ENCODE results near the gene CLEC16A.

CLEC16A gene

DNA sequence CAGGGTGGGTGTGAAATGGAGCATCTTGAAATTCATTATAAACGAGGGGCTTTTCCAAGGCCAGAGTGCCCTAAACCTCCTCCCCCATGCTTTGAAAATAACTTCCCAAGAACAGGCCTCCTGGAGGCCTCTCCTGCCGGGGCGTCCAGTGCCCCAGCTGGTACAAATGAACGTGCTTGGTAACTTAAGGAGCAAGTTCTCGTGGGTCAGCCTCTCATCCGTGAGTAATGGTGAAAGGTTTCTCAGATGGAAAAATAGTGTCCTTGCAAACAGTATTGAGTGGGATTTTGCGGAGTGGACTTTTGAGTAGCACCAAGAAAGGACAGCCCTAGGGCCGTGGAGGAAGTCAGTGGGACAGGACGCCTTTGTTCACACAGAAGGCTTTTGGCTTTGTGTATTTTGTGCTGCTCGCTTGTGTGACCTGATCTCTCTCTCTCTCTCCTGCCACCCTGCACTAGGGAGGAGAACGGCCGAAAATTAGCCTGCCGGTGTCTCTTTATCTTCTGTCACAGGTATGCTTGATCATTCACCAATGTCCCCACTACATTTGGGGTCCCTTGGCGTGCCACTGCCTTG lies 34.6 kb downstream of the CLEC16A start:
- H3K4me3 Mint-ChIP-seq, result no peak overlapping the region
- H3K27ac Mint-ChIP-seq, result peak overlapping the region; percentile 67
- no peaks in the 10 kb centered on the region for H3K27me3 Mint-ChIP-seq

DNA sequence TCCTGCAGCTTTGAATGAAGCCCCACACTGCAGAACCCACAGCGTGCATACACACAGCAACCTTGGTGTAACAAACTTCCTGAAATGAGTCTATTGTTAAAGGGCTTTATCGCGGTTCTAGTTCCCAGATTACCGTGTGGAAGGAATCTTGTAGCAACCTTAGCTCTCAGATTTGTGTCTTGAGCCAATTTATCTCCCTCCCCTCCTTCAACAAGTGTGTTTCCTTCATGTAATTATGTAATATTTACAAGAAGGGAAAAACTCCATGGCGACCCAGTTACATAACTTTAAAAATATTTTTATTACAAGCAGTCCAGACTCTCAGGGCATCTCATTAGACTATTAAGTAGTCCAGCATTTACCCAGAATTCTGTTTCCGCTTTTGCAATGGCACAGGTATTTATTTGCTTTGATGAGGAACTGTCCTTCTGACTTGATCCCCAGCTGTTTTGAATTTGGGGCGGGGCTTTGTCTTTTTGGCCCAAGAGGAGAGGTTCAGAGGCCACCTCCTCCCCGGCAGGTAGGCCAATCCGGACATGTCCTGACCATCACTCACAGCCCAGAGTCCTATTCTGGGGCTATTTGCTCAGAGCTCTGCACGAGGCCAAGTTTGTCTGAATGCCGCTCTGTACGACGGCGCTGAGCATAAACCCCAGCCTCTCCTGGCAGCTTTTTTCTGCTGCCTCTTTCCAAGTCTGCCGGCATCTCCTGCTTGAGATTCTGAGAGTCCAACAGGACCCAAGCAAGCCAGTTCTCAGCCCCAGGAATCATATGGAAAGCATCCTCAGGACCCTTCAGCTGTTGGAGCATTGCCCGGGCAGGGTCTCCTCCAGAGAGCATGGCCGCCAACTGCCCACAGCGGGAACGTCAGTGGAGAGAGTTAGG lies 35.6 kb downstream of the CLEC16A start:
- H3K9me3 Mint-ChIP-seq, result no peaks in the 10 kb centered on the region
- H3K4me1 Mint-ChIP-seq (ENCODE audit: low read depth), result peaks cover 40% of the 10 kb centered on the region
- peak overlapping the region; percentile 36 for H3K4me3 Mint-ChIP-seq
- peaks cover 91% of the 10 kb centered on the region for H3K36me3 Mint-ChIP-seq (ENCODE audit: low read depth)
- DNase-seq, result no peak
- peak overlapping the region; percentile 18 for H3K27ac Mint-ChIP-seq
- H3K27me3 Mint-ChIP-seq, result no peaks in the 10 kb centered on the region

More for the DNA sequence above, 34.6 kb downstream of the CLEC16A start:
- H3K9me3 Mint-ChIP-seq, result no peaks in the 10 kb centered on the region
- DNase-seq, result no peak
- H3K4me1 Mint-ChIP-seq (ENCODE audit: low read depth), result peaks cover 32% of the 10 kb centered on the region
- peaks cover 92% of the 10 kb centered on the region for H3K36me3 Mint-ChIP-seq (ENCODE audit: low read depth)

DNA sequence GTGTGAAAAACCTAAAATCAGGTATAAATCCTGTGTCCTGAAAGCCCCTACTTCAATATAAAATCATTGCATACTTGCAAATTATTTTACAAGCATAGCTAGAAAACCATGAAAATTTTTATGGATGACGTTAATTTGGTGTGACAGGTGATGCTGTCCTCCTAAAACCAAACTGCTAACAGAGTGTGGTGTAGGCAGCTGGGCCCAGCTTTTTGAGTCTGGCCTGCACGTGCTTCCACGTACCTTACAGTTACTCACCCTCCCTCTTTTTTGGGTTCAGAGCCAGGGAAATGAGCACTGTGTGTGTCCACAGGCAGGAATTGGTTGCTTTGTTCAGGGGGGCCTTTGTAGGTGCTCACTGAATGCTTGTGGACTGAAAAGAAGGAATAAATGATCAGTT lies 36.4 kb downstream of the CLEC16A start:
- peaks cover 89% of the 10 kb centered on the region for H3K36me3 Mint-ChIP-seq (ENCODE audit: low read depth)
- H3K9me3 Mint-ChIP-seq, result no peaks in the 10 kb centered on the region
- H3K27ac Mint-ChIP-seq, result no peak overlapping the region
- no peaks in the 10 kb centered on the region for H3K27me3 Mint-ChIP-seq
- H3K4me3 Mint-ChIP-seq, result peak overlapping the region; percentile 36
- no peak for DNase-seq
- peaks cover 44% of the 10 kb centered on the region for H3K4me1 Mint-ChIP-seq (ENCODE audit: low read depth)

DNA sequence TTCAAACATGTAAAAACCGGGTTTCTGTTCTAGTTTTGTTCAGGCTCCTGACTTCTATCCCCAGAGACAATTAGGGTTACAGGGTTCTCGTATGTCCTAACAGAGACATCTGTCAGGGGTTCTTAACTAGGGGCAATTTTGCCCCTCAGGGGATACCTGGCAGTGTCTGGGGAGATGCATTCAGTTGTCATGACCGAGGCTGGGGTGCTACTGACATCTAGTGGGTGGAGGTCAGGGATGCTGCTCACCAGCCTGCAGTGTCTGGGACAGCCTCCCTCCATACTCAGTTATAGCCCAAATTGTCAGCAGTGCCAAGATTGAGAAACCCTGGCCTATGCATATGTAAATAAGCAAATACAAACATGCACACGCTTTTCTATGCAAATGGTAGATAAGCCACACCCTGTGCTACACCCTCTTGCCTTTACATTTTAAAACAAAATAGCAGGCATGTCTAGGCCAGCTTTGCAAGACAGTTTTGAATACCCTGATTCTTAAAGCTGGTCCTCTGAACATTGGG lies 37.4 kb downstream of the CLEC16A start:
- Mint-ChIP-seq H3K36me3 (ENCODE audit: low read depth) (peaks cover 89% of the 10 kb centered on the region), H3K4me1 (ENCODE audit: low read depth) (peaks cover 51% of the 10 kb centered on the region)

DNA sequence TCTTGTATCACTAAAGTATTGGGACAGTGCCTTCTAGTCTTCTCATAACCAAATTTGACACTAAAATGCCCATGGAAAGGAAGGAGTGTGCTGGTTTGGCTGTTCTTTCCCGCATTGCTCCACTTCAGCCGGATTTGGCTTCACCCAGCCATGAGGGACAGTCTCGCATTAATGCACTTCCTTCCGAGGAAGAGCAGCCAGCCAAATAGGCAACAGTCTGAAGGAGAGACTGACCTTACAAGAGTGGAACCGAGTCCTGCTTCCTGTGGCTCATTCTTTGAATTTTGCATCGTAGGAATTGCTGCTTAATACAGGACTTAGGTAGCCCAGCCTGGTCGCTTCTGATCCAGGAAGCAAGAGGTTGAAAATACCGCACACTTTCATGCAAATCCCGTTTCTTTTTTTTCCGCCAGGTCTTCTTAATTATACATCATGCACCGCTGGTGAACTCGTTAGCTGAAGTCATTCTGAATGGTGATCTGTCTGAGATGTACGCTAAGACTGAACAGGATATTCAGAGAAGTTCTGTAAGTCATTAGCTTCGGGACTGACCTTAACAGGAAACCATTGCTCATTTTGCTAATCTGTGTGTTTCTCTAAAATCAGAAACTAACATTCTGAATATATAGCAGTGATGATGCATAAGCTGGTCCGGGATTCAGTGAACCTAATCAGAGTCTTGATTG lies 38.2 kb downstream of the CLEC16A start:
- Mint-ChIP-seq H3K27me3 (no peaks in the 10 kb centered on the region), H3K4me1 (ENCODE audit: low read depth) (peaks cover 57% of the 10 kb centered on the region), H3K9me3 (no peaks in the 10 kb centered on the region), H3K36me3 (ENCODE audit: low read depth) (peaks cover 85% of the 10 kb centered on the region), H3K27ac (peak overlapping the region; percentile 88), H3K4me3 (peak overlapping the region; percentile 66)
- DNase-seq, result no peak

More for the DNA sequence above, 37.4 kb downstream of the CLEC16A start:
- peak; percentile 60 for DNase-seq
- H3K4me3 Mint-ChIP-seq, result peak overlapping the region; percentile 66
- no peaks in the 10 kb centered on the region for H3K27me3 Mint-ChIP-seq
- H3K9me3 Mint-ChIP-seq, result no peaks in the 10 kb centered on the region
- H3K27ac Mint-ChIP-seq, result peak overlapping the region; percentile 88

GRCh38 chr16:10983159-10983558 lies 38.8 kb downstream of the CLEC16A start:
- Mint-ChIP-seq H3K36me3 (ENCODE audit: low read depth) (peaks cover 80% of the 10 kb centered on the region), H3K4me3 (peak overlapping the region; percentile 66), H3K4me1 (ENCODE audit: low read depth) (peaks cover 59% of the 10 kb centered on the region), H3K9me3 (no peaks in the 10 kb centered on the region), H3K27ac (peak overlapping the region; percentile 88), H3K27me3 (no peaks in the 10 kb centered on the region)
- no peak for DNase-seq

GRCh38 chr16:10984509-10984908 lies 40.1 kb downstream of the CLEC16A start:
- Mint-ChIP-seq H3K4me1 (ENCODE audit: low read depth) (peaks cover 73% of the 10 kb centered on the region), H3K36me3 (ENCODE audit: low read depth) (peaks cover 75% of the 10 kb centered on the region), H3K9me3 (no peaks in the 10 kb centered on the region), H3K27me3 (no peaks in the 10 kb centered on the region), H3K27ac (peak overlapping the region; percentile 69), H3K4me3 (no peak overlapping the region)
- no peak for DNase-seq

DNA sequence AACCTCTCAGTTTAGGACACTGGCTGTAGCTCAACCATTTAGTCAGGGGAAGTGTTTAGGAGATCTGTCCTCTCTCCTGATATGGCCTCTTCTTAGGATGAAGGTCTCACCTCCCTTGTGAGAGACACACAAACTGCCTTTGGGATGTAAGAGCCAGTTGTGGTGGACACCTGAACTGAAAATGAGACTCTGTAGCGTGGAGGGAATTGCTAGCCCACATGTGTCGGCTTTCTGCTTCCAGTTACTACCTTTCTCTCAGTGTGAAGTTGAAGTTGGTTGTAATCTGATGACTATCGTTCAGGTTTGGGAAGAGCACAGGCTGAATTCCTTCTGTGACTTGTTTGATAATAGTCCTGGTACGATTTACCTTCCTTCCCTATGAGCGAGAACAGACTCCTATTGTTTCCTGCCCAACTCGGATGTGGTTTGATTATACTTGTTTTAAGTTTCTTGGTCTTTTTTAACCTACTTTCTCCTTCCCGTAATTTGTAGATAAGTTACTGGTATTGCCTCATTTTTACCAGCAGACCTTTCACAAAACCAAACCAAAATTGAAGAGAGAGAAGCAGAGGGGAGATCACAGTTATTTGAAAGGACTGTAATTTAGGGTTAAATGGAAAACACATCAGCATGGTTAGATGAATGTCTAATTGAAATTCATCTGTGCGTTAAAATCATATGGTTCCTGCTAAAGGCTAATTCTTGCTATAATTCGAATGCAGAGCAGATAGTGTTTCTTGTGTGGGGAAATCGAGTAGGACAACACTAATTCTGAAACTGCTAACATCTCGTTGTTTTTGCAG lies 43.2 kb downstream of the CLEC16A start:
- no peak for DNase-seq
- H3K36me3 Mint-ChIP-seq (ENCODE audit: low read depth), result peaks cover 72% of the 10 kb centered on the region
- H3K27me3 Mint-ChIP-seq, result no peaks in the 10 kb centered on the region
- peak overlapping the region; percentile 44 for H3K4me3 Mint-ChIP-seq
- H3K27ac Mint-ChIP-seq, result peak overlapping the region; percentile 99
- no peaks in the 10 kb centered on the region for H3K9me3 Mint-ChIP-seq
- peaks cover 90% of the 10 kb centered on the region for H3K4me1 Mint-ChIP-seq (ENCODE audit: low read depth)

DNA sequence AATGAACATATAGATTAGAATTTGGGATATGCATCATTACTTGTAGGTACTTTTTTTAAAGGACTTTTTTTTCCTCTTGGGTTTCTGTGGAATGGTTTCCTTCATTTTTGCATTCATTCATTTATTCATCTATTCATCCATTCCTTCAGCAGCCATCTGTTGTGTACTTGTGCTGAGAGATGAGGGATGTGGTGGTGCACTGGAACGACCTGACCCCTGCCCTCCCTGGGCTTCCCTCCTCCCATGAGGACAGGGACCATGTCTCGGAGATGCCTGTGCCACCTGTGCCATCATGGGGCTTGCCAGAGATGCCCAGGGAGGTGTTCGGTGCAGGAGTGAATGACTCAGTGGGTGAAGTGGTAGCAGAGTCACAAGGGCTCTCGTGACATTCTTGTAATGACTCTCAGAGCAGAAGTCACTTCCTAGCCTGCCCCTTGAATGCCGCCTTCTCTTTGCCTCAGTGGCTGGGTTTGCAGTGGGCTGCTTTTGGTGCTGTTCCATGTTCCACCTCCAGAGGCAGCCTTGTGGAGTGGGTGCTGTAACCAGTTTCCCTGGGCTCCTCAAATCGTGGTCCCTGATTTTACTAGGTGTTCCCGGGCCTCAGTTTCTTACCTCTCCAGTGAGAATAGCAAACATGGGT lies 43.9 kb downstream of the CLEC16A start:
- H3K36me3 Mint-ChIP-seq (ENCODE audit: low read depth), result peaks cover 72% of the 10 kb centered on the region
- H3K27me3 Mint-ChIP-seq, result no peaks in the 10 kb centered on the region
- DNase-seq, result peak; percentile 81
- peak overlapping the region; percentile 99 for H3K27ac Mint-ChIP-seq
- no peaks in the 10 kb centered on the region for H3K9me3 Mint-ChIP-seq
- peak overlapping the region; percentile 44 for H3K4me3 Mint-ChIP-seq
- peaks cover 90% of the 10 kb centered on the region for H3K4me1 Mint-ChIP-seq (ENCODE audit: low read depth)

DNA sequence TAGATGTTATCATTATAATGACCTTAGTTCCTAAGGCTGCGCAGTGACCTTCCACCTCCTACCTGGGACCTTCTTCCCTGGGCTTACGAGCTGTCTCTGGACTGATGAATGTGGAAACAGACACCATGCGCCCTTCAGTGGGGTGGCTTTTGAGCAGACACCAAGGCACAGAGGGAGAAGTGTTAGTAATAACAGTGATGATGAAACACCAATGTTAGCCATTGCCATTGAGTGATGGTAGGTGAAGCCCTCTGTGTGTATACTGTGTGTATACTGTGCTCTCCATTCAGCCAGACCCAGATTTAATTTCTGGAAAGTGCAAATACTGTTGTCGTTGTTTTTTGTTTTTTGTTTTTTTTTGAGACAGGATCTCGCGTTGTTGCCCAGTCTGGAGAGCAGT lies 44.5 kb downstream of the CLEC16A start:
- peaks cover 90% of the 10 kb centered on the region for H3K4me1 Mint-ChIP-seq (ENCODE audit: low read depth)
- no peaks in the 10 kb centered on the region for H3K27me3 Mint-ChIP-seq
- peak overlapping the region; percentile 44 for H3K4me3 Mint-ChIP-seq
- no peaks in the 10 kb centered on the region for H3K9me3 Mint-ChIP-seq
- H3K36me3 Mint-ChIP-seq (ENCODE audit: low read depth), result peaks cover 73% of the 10 kb centered on the region
- no peak for DNase-seq
- peak overlapping the region; percentile 99 for H3K27ac Mint-ChIP-seq

DNA sequence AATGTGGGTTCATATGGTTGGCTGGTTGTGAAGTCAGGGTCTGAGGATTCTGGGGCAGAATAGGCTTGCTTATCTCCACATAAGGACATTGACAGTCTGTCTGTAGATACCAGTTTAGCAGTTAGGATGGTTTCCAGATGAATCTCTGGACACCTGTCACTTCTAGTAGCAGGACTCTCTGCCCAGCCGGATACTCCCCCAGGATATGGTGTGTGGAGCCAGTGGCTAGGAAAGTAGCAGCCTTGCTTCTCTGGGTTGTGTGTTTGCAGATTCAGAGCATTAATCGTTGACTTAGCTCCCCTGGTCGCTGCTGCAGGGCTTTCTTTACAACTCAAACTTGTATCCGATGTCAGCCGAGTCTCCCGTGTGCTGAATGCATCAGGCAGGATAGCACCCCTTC lies 45.2 kb downstream of the CLEC16A start:
- H3K27ac Mint-ChIP-seq, result peak overlapping the region; percentile 99
- no peaks in the 10 kb centered on the region for H3K9me3 Mint-ChIP-seq
- H3K36me3 Mint-ChIP-seq (ENCODE audit: low read depth), result peaks cover 73% of the 10 kb centered on the region
- peaks cover 90% of the 10 kb centered on the region for H3K4me1 Mint-ChIP-seq (ENCODE audit: low read depth)
- no peak for DNase-seq
- no peak overlapping the region for H3K4me3 Mint-ChIP-seq
- H3K27me3 Mint-ChIP-seq, result no peaks in the 10 kb centered on the region

DNA sequence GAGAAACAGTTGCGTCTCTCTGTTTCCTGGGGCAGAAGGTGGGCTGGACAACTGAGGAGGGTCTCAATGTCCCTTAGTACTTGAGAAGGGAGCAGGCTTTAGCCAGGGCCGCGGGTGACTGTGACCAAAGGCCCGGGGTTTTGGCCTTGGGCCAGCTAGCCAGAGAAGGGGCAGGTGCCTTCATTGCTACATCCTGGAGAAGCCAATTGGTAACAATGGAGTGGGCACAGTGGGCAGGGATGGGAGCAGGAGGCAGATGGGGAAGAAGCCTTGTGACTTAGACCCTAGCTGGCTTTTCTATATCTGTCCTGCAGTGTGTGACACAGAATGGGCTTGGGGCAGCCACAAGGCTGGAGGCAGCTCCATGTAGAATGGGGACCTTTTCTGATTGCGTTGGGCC lies 46.0 kb downstream of the CLEC16A start:
- H3K27ac Mint-ChIP-seq, result peak overlapping the region; percentile 99
- peaks cover 71% of the 10 kb centered on the region for H3K36me3 Mint-ChIP-seq (ENCODE audit: low read depth)
- no peaks in the 10 kb centered on the region for H3K27me3 Mint-ChIP-seq
- peaks cover 84% of the 10 kb centered on the region for H3K4me1 Mint-ChIP-seq (ENCODE audit: low read depth)
- no peak for DNase-seq
- no peak overlapping the region for H3K4me3 Mint-ChIP-seq
- no peaks in the 10 kb centered on the region for H3K9me3 Mint-ChIP-seq

GRCh38 chr16:10992112-10992511 lies 47.7 kb downstream of the CLEC16A start:
- H3K9me3 Mint-ChIP-seq, result no peaks in the 10 kb centered on the region
- H3K36me3 Mint-ChIP-seq (ENCODE audit: low read depth), result peaks cover 78% of the 10 kb centered on the region
- H3K27me3 Mint-ChIP-seq, result no peaks in the 10 kb centered on the region
- peaks cover 73% of the 10 kb centered on the region for H3K4me1 Mint-ChIP-seq (ENCODE audit: low read depth)
- H3K27ac Mint-ChIP-seq, result peak overlapping the region; percentile 99
- peak overlapping the region; percentile 17 for H3K4me3 Mint-ChIP-seq
- DNase-seq, result no peak

Measured in activated T-cell treated with anti-CD3 and anti-CD28 coated beads, Interleukin-2, amount 50 U/mL, for 24 hours (primary cell).